Measurements from ENCODE around the gene SLC35F4.
"Not testable (repeated sequence)": the region's sequence is repeated elsewhere in the genome, so short reads cannot be mapped to it uniquely, and the experiment has no call there.

SLC35F4 gene

DNA sequence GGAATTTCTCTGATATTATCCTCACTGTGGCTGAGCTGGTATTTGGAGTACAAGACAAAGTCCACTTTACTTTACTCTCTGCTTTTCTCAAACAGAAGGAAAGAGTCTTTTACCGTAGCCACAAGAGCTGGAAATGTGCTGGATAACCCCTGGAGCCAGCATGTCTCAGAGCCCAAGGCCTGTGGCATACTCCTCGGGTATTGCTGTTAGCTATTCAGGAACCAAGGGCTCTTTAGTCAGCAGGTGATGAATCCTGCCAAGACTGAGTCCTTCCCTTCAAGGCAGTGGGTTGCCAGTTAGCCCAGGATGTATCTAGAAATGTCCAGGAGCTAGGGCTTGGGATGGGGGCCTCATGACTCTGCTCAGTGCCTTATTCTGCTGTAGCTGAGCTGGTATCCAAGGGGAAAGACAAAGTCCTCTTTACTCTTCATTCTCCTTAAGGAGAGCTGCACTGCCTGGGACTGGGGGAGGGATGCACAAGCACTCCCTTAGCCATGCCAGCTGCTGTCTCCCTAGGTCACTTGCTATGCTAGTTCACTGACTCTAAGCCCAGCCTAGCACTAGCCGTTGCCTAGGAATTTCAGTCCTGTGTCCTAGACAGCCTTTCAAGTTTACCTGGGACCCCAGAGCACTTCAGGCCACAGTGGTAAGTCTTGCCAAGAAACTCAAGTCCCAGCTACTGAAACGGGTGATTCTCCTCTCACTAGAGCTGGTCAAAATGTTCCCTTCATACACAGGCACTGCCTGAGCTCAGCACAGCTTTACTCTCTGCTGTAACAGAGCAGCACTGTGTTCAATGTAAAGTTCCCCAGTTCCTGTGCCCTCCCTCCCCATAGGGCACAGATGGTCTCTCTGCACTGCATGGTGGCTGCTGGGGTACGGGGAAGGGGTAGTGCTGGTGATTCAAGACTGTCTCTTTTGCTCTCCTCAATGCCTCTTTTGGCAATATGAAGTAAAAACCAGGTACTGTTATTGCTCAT, 136.4 kb downstream of the SLC35F4 start:
- DNase-seq: no peak
- Histone ChIP-seq H3K27ac (ENCODE audit: low read length) (no peak overlapping the region), H3K4me3 (ENCODE audit: low read length) (no peak overlapping the region), H2AFZ (ENCODE audit: low read length) (no peak overlapping the region), H3K9me2 (replicated peaks; ENCODE audit: insufficient read depth, low read length) (no peaks in the 10 kb centered on the region), H3K9ac (ENCODE audit: low read length) (no peak overlapping the region), H4K20me1 (ENCODE audit: insufficient read depth, low read length) (no peaks in the 10 kb centered on the region), H3K4me2 (ENCODE audit: low read depth, low read length) (no peak overlapping the region), H3K27me3 (replicated peaks; ENCODE audit: insufficient read depth, low read length) (no peaks in the 10 kb centered on the region), H3K79me2 (ENCODE audit: low read length) (no peaks in the 10 kb centered on the region), H3K9me3 (replicated peaks; ENCODE audit: insufficient read depth, low read length) (no peaks in the 10 kb centered on the region), H3F3A (ENCODE audit: insufficient read depth, low read length) (no peaks in the 10 kb centered on the region), H3K36me3 (replicated peaks; ENCODE audit: insufficient read depth, low read length) (no peaks in the 10 kb centered on the region), H3K4me1 (ENCODE audit: low read length) (no peaks in the 10 kb centered on the region)
- TF ChIP-seq EZH2 (optimal IDR thresholded peaks at IDR 0.05; ENCODE audit: low read depth, low read length): no peak
- TF ChIP-seq, protein P1, sequence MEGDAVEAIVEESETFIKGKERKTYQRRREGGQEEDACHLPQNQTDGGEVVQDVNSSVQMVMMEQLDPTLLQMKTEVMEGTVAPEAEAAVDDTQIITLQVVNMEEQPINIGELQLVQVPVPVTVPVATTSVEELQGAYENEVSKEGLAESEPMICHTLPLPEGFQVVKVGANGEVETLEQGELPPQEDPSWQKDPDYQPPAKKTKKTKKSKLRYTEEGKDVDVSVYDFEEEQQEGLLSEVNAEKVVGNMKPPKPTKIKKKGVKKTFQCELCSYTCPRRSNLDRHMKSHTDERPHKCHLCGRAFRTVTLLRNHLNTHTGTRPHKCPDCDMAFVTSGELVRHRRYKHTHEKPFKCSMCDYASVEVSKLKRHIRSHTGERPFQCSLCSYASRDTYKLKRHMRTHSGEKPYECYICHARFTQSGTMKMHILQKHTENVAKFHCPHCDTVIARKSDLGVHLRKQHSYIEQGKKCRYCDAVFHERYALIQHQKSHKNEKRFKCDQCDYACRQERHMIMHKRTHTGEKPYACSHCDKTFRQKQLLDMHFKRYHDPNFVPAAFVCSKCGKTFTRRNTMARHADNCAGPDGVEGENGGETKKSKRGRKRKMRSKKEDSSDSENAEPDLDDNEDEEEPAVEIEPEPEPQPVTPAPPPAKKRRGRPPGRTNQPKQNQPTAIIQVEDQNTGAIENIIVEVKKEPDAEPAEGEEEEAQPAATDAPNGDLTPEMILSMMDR (IDR thresholded peaks at IDR 0.05; ENCODE audit: low read length): no peak
- no peak for TF ChIP-seq EZH2phosphoT487 (IDR thresholded peaks at IDR 0.05; ENCODE audit: low read length)

DNA sequence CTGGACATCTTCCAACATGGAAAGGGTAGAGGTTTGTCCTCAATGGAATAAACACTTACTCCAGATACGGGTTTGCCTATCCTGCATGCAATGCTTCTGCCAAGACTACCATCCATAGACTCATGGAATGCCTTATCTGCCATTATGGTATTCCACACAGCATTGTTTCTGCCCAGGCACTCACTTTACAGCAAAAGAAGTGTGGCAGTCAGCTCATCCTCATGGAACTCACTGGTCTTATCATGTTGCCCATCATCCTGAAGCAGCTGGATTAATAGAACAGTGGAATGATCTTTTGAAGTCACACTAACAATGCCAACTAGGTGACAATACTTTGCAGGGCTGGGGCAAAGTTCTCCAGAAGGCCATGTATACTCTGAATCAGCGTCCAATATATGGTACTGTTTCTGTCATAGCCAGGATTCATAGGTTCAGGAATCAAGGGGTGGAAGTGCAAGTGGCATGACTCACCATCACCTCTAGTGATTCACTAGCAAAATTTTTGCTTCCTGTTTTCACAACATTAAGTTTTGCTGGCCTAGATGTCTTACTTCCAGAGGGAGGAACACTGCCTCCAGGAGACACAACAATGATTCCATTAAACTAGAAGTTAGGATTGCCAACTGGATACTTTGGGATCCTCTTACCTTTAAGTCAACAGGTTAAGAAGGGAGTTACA, 140.4 kb downstream of the SLC35F4 start:
- H3K4me1 ChIP-seq (ENCODE audit: low read length): no peaks in the 10 kb centered on the region
- H3K79me2 ChIP-seq (ENCODE audit: low read length): no peaks in the 10 kb centered on the region
- TF ChIP-seq, protein P1 (IDR thresholded peaks at IDR 0.05; ENCODE audit: low read length): no peak
- no peak for TF ChIP-seq EZH2 (optimal IDR thresholded peaks at IDR 0.05; ENCODE audit: low read depth, low read length)
- TF ChIP-seq EZH2phosphoT487 (IDR thresholded peaks at IDR 0.05; ENCODE audit: low read length): no peak
- no peaks in the 10 kb centered on the region for H3K27me3 ChIP-seq (replicated peaks; ENCODE audit: insufficient read depth, low read length)
- H3K9ac ChIP-seq (ENCODE audit: low read length): no peak overlapping the region
- no peaks in the 10 kb centered on the region for H4K20me1 ChIP-seq (ENCODE audit: insufficient read depth, low read length)
- DNase-seq: no peak
- H3F3A ChIP-seq (ENCODE audit: insufficient read depth, low read length): no peaks in the 10 kb centered on the region
- no peak overlapping the region for H2AFZ ChIP-seq (ENCODE audit: low read length)
- H3K9me3 ChIP-seq (replicated peaks; ENCODE audit: insufficient read depth, low read length): no peaks in the 10 kb centered on the region
- H3K4me3 ChIP-seq (ENCODE audit: low read length): no peak overlapping the region
- H3K36me3 ChIP-seq (replicated peaks; ENCODE audit: insufficient read depth, low read length): no peaks in the 10 kb centered on the region
- H3K4me2 ChIP-seq (ENCODE audit: low read depth, low read length): no peak overlapping the region
- H3K27ac ChIP-seq (ENCODE audit: low read length): no peak overlapping the region
- H3K9me2 ChIP-seq (replicated peaks; ENCODE audit: insufficient read depth, low read length): no peaks in the 10 kb centered on the region

DNA sequence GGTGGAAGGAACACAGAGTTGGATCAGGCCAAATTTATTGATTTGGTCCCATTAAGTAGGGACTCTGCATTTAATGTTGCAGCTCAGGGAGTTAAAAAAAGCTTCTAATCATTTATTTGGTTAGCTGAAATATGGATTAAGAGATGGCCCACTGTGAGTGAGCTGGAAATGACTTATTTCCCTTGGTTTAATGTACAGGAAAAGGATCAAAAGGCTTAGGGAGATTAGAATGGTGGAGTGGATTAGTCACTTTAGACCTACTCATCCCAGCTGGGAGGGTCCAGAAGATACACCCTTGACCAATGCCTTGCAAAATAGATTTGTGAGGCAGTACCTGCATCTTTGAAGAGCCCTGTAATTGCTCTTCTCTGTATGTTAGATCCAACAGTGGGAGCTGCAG, 143.8 kb downstream of the SLC35F4 start:
- not testable (repeated sequence) for H3K4me3 ChIP-seq (ENCODE audit: low read length); H3K4me1 ChIP-seq (ENCODE audit: low read length); H3K79me2 ChIP-seq (ENCODE audit: low read length); H3K9me2 ChIP-seq (replicated peaks; ENCODE audit: insufficient read depth, low read length); H3K36me3 ChIP-seq (replicated peaks; ENCODE audit: insufficient read depth, low read length); H3K4me2 ChIP-seq (ENCODE audit: low read depth, low read length); H3K27ac ChIP-seq (ENCODE audit: low read length); H3K27me3 ChIP-seq (replicated peaks; ENCODE audit: insufficient read depth, low read length); DNase-seq; H3K9me3 ChIP-seq (replicated peaks; ENCODE audit: insufficient read depth, low read length); H3F3A ChIP-seq (ENCODE audit: insufficient read depth, low read length); H2AFZ ChIP-seq (ENCODE audit: low read length); H3K9ac ChIP-seq (ENCODE audit: low read length); H4K20me1 ChIP-seq (ENCODE audit: insufficient read depth, low read length)

Data from MM.1S (cell line).